ENCODE data around the gene GBF1. TPM values are rescaled to one million over a fixed set of nuclear protein-coding genes. Genes with fewer than 3 reads are reported as not detected.
A peak's percentile ranks its signal among the peaks of the same experiment; 100 is the strongest.

Gene GBF1
- total RNA-seq, 1 experiment from 2014 or later = 50.6 TPM

- DNase-seq (ENCODE audit: unreplicated experiment) = no peak
- Mint-ChIP-seq H3K9me3 (ENCODE audit: unreplicated experiment) (no peaks in the 10 kb centered on the region), H3K4me3 (ENCODE audit: unreplicated experiment) (no peak overlapping the region), H3K27me3 (ENCODE audit: insufficient read depth, unreplicated experiment) (no peaks in the 10 kb centered on the region), H3K27ac (ENCODE audit: low read depth, unreplicated experiment) (no peak overlapping the region), H3K4me1 (ENCODE audit: insufficient read depth, unreplicated experiment) (peaks cover 28% of the 10 kb centered on the region), H3K36me3 (ENCODE audit: insufficient read depth, unreplicated experiment) (peaks cover 38% of the 10 kb centered on the region)
- BruUV-seq (replicated peaks) = no TSS peak
- intact Hi-C loops (cut with micrococcal nuclease) = no loop called here
- TF ChIP-seq CTCF (IDR thresholded peaks at IDR 0.05; ENCODE audit: unreplicated experiment) = no peak
- ChIA-PET CTCF (interaction anchor here (0.9 to 1.4 kb wide), 4 partner anchors 11 to 73 kb away, joined by 3 to 7 read pairs (median 5); no protein-coding TSS in a partner anchor), POLR2A (interaction anchor here (0.9 to 1.5 kb wide), 2 partner anchors 14 to 77 kb away, joined by 3 read pairs; no protein-coding TSS in a partner anchor)
Measured at GRCh38 chr10:102279104-102279503, 33.8 kb downstream of the GBF1 start.

- Mint-ChIP-seq H3K4me1 (ENCODE audit: insufficient read depth, unreplicated experiment) (peaks cover 28% of the 10 kb centered on the region), H3K4me3 (ENCODE audit: unreplicated experiment) (no peak overlapping the region), H3K27ac (ENCODE audit: low read depth, unreplicated experiment) (peak overlapping the region; percentile 32), H3K36me3 (ENCODE audit: insufficient read depth, unreplicated experiment) (peaks cover 38% of the 10 kb centered on the region), H3K27me3 (ENCODE audit: insufficient read depth, unreplicated experiment) (no peaks in the 10 kb centered on the region), H3K9me3 (ENCODE audit: unreplicated experiment) (no peaks in the 10 kb centered on the region)
- intact Hi-C loops (cut with micrococcal nuclease) = no loop called here
- TF ChIP-seq CTCF (IDR thresholded peaks at IDR 0.05; ENCODE audit: unreplicated experiment) = no peak
- BruUV-seq (replicated peaks) = no TSS peak
- no peak for DNase-seq (ENCODE audit: unreplicated experiment)
- ChIA-PET CTCF (interaction anchor here (0.6 to 1.4 kb wide), 2 partner anchors 51 to 72 kb away, joined by 3 to 7 read pairs; no protein-coding TSS in a partner anchor), POLR2A (no interaction called here)
Measured at GRCh38 chr10:102280397-102281101, 35.2 kb downstream of the GBF1 start.

- intact Hi-C loops (cut with micrococcal nuclease) = no loop called here
- Mint-ChIP-seq H3K4me1 (ENCODE audit: insufficient read depth, unreplicated experiment) (peaks cover 28% of the 10 kb centered on the region), H3K27me3 (ENCODE audit: insufficient read depth, unreplicated experiment) (no peaks in the 10 kb centered on the region), H3K36me3 (ENCODE audit: insufficient read depth, unreplicated experiment) (peaks cover 33% of the 10 kb centered on the region), H3K4me3 (ENCODE audit: unreplicated experiment) (no peak overlapping the region), H3K9me3 (ENCODE audit: unreplicated experiment) (no peaks in the 10 kb centered on the region), H3K27ac (ENCODE audit: low read depth, unreplicated experiment) (peak overlapping the region; percentile 32)
- no TSS peak for BruUV-seq (replicated peaks)
- DNase-seq (ENCODE audit: unreplicated experiment) = no peak
- ChIA-PET CTCF (no interaction called here), POLR2A (no interaction called here)
- TF ChIP-seq CTCF (IDR thresholded peaks at IDR 0.05; ENCODE audit: unreplicated experiment) = no peak
Measured at GRCh38 chr10:102281102-102281487, 35.8 kb downstream of the GBF1 start.

GRCh38 chr10:102283488-102283887 lies 38.2 kb downstream of the GBF1 start:
- no TSS peak for BruUV-seq (replicated peaks)
- Mint-ChIP-seq H3K4me3 (ENCODE audit: unreplicated experiment) (peak overlapping the region; percentile 8), H3K27ac (ENCODE audit: low read depth, unreplicated experiment) (peak overlapping the region; percentile 2), H3K4me1 (ENCODE audit: insufficient read depth, unreplicated experiment) (peaks cover 28% of the 10 kb centered on the region), H3K9me3 (ENCODE audit: unreplicated experiment) (no peaks in the 10 kb centered on the region), H3K27me3 (ENCODE audit: insufficient read depth, unreplicated experiment) (no peaks in the 10 kb centered on the region), H3K36me3 (ENCODE audit: insufficient read depth, unreplicated experiment) (peaks cover 28% of the 10 kb centered on the region)
- DNase-seq (ENCODE audit: unreplicated experiment) = peak; percentile 47
- POLR2A ChIA-PET = interaction anchor here (0.7 to 3.2 kb wide), 8 partner anchors 10 to 219 kb away, joined by 3 to 19 read pairs (median 4); partner anchors contain the start of genes ACTR1A and GBF1
- CTCF ChIA-PET = interaction anchor here (0.6 to 1.3 kb wide), 3 partner anchors 20 to 117 kb away, joined by 3 to 4 read pairs (median 3); no protein-coding TSS in a partner anchor
- intact Hi-C loops (cut with micrococcal nuclease) = no loop called here
- no peak for TF ChIP-seq CTCF (IDR thresholded peaks at IDR 0.05; ENCODE audit: unreplicated experiment)
